ENCODE measurements around the gene ZG16B. TPM values are rescaled to one million over a fixed set of nuclear protein-coding genes. Genes with fewer than 3 reads are reported as not detected.
A peak's percentile ranks its signal among the peaks of the same experiment; 100 is the strongest.

The ZG16B gene
- total and polyA plus RNA-seq, 10 donors: 0.73 to 3.8 (median 1.5) TPM; not detected in 1

GRCh38 chr16:2784358-2785100 lies 45.6 kb upstream of the ZG16B start:
- H3K27ac ChIP-seq: no peak overlapping the region
- H3K4me3 ChIP-seq: peak overlapping the region; percentile 38 to 78 (median 43)
- 56 to 62% (median 58%) methylated on average over 12 to 15 of the region's 15 CpGs for WGBS, 5 donors
- H3K27me3 ChIP-seq (replicated peaks in 1 of 7): peaks cover 0 to 51% (median 38%) of the 10 kb centered on the region in 7 donors
- no peak for DNase-seq
- no peaks in the 10 kb centered on the region for H3K9me3 ChIP-seq
- intact Hi-C loops (cut with DNase I; ENCODE audit: low total_unique reads): no loop called here
- H3K36me3 ChIP-seq: no peaks in the 10 kb centered on the region
- no peak for TF ChIP-seq CTCF (IDR thresholded peaks at IDR 0.05 in 8 of 11, conservative IDR thresholded peaks at IDR 0.05 in 3 of 11)
- no peak for TF ChIP-seq POLR2AphosphoS5 (IDR thresholded peaks at IDR 0.05)
- no peak for TF ChIP-seq POLR2A (IDR thresholded peaks at IDR 0.05)
- H3K4me1 ChIP-seq: peaks cover 5 to 23% (median 17%) of the 10 kb centered on the region in 6 donors

- Histone ChIP-seq H3K27ac (no peak overlapping the region), H3K4me1 (peaks cover 5 to 21% (median 17%) of the 10 kb centered on the region in 6 donors), H3K36me3 (no peaks in the 10 kb centered on the region), H3K27me3 (replicated peaks in 1 of 7) (peaks cover 0 to 56% (median 39%) of the 10 kb centered on the region in 7 donors), H3K4me3 (peak overlapping the region; percentile 38 to 78 (median 43)), H3K9me3 (no peaks in the 10 kb centered on the region)
- intact Hi-C loops (cut with DNase I; ENCODE audit: low total_unique reads): no loop called here
- peak; percentile 80 for DNase-seq
- TF ChIP-seq POLR2AphosphoS5 (IDR thresholded peaks at IDR 0.05): peak in 1 of 3 donors; percentile 16
- peak in 2 of 11 experiments; percentile 7 to 29 for TF ChIP-seq CTCF (IDR thresholded peaks at IDR 0.05 in 8 of 11, conservative IDR thresholded peaks at IDR 0.05 in 3 of 11)
- TF ChIP-seq POLR2A (IDR thresholded peaks at IDR 0.05): no peak
- WGBS, 5 donors: 14 to 20% (median 18%) methylated on average over 35 to 79 of the region's 79 CpGs
Observed at GRCh38 chr16:2785101-2785991, 44.8 kb upstream of the ZG16B start.

GRCh38 chr16:2786061-2786825 lies 43.9 kb upstream of the ZG16B start:
- Histone ChIP-seq H3K9me3 (no peaks in the 10 kb centered on the region), H3K4me3 (peak overlapping the region in 3 of 8 donors; percentile 42 to 78 (median 42)), H3K27me3 (replicated peaks in 1 of 7) (peaks cover 0 to 65% (median 48%) of the 10 kb centered on the region in 7 donors), H3K4me1 (peaks cover 5 to 21% (median 17%) of the 10 kb centered on the region in 6 donors), H3K27ac (no peak overlapping the region), H3K36me3 (no peaks in the 10 kb centered on the region)
- DNase-seq: peak; percentile 54
- intact Hi-C loops (cut with DNase I; ENCODE audit: low total_unique reads): no loop called here
- TF ChIP-seq POLR2AphosphoS5 (IDR thresholded peaks at IDR 0.05) (no peak), CTCF (IDR thresholded peaks at IDR 0.05 in 8 of 11, conservative IDR thresholded peaks at IDR 0.05 in 3 of 11) (no peak), POLR2A (IDR thresholded peaks at IDR 0.05) (no peak)
- 54 to 60% (median 57%) methylated on average over 15 of the region's 15 CpGs for WGBS, 5 donors

Data from spleen (tissue), 11 donors.